Esophagus squamous epithelium (tissue), 4 donors: ENCODE measurements around the gene FILIP1L.

Experiments
- POLR2A ChIP-seq, 4 donors: fragments of 450-650 bp; IDR thresholded peaks; one replicate each; pipeline ENCODE4 v1.6.1; 2017; ENCODE audit warnings: antibody characterized with exemption in 4 of 4, mild to moderate bottlenecking in 4 of 4, moderate library complexity in 3 of 4
- TF ChIP-seq, protein P1 (sequence below), 6 experiments: fragments of 450-650 bp in 4 of 6; fragments of 200-600 bp in 2 of 6; sonication (generic) in 2 of 6; IDR thresholded peaks; one replicate each; pipeline ENCODE4 v1.5.1; 2016 to 2019; ENCODE audit warnings: antibody characterized with exemption in 6 of 6, mild to moderate bottlenecking in 4 of 6, moderate library complexity in 4 of 6

DNA sequence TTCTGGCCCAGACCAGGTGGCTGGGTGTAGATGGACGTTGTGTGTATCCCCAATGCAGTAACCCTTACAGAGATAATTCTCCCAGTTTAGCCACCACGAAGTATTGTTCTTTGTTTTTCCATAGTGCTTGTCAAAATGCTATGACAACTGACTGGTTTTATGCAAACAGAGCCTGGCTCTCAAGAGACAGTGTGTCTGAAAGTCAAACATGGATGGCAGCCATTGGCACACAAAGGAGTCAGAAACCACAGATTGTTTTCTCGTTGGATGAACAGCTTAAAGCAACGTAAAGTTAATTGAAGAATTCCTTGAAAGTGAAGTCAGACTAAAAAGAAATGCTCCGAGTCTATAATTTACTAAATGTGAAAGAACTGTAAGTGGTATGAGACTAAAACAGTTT, 91.2 kb downstream of the FILIP1L start:
- TF ChIP-seq, protein P1, sequence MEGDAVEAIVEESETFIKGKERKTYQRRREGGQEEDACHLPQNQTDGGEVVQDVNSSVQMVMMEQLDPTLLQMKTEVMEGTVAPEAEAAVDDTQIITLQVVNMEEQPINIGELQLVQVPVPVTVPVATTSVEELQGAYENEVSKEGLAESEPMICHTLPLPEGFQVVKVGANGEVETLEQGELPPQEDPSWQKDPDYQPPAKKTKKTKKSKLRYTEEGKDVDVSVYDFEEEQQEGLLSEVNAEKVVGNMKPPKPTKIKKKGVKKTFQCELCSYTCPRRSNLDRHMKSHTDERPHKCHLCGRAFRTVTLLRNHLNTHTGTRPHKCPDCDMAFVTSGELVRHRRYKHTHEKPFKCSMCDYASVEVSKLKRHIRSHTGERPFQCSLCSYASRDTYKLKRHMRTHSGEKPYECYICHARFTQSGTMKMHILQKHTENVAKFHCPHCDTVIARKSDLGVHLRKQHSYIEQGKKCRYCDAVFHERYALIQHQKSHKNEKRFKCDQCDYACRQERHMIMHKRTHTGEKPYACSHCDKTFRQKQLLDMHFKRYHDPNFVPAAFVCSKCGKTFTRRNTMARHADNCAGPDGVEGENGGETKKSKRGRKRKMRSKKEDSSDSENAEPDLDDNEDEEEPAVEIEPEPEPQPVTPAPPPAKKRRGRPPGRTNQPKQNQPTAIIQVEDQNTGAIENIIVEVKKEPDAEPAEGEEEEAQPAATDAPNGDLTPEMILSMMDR (IDR thresholded peaks at IDR 0.05): no peak
- no peak for TF ChIP-seq POLR2A (IDR thresholded peaks at IDR 0.05)
